ENCODE data around the gene KCNMB2. TPM values are rescaled to one million over a fixed set of nuclear protein-coding genes. Genes with fewer than 3 reads are reported as not detected.

KCNMB2 gene
- polyA plus RNA-seq, 2 of the 4 experiments (the other 2 are of a cell fraction), result not detected

GRCh38 chr3:178537122-178537705 lies 978 bp downstream of the KCNMB2 start (continued):
- TF ChIP-seq RNF2 (IDR thresholded peaks at IDR 0.05; ENCODE audit: borderline replicate concordance, low read depth), result no peak
- no peak for TF ChIP-seq CBX2 (IDR thresholded peaks at IDR 0.05; ENCODE audit: borderline replicate concordance, low read depth)
- TF ChIP-seq, protein P1, sequence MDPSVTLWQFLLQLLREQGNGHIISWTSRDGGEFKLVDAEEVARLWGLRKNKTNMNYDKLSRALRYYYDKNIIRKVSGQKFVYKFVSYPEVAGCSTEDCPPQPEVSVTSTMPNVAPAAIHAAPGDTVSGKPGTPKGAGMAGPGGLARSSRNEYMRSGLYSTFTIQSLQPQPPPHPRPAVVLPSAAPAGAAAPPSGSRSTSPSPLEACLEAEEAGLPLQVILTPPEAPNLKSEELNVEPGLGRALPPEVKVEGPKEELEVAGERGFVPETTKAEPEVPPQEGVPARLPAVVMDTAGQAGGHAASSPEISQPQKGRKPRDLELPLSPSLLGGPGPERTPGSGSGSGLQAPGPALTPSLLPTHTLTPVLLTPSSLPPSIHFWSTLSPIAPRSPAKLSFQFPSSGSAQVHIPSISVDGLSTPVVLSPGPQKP (IDR thresholded peaks at IDR 0.05; ENCODE audit: low read depth, low read length), result no peak
- TF ChIP-seq POLR2A (IDR thresholded peaks at IDR 0.05; ENCODE audit: low read length), result no peak
- TF ChIP-seq PHF8 (IDR thresholded peaks at IDR 0.05; ENCODE audit: borderline replicate concordance, low read depth), result no peak

DNA sequence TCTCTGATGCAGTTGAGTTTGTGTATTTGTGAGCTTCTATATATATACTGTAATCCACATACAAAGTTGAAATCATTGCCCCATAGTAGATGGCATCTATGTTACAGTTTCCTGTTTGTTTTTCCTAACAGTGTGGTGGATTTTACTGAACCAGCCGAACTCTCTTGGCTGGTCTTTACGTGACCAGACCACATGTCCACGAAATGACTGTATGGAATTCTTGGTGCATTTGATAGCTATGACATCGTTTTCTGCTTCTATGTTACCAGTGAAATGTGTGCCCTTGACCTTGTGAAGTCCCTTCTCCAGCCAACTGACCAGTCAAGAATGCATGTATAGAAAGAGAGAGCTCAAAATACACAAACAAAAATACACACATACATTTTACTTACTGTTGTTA lies 1.8 kb downstream of the KCNMB2 start:
- no peaks in the 10 kb centered on the region for H3K4me1 ChIP-seq
- WGBS (ENCODE audit: missing lambda C conversion rate), result 34% methylated on average over 4 of the region's 4 CpGs
- DNase-seq (ENCODE audit: low read depth in 1 of 2, low spot score in 1 of 2) (no peak), FAIRE-seq (no peak), ATAC-seq (no peak)
- H3K4me3 ChIP-seq, result no peak overlapping the region
- H3K9me3 ChIP-seq, result no peaks in the 10 kb centered on the region
- TF ChIP-seq FOSB (CRISPR knock-in tag; IDR thresholded peaks at IDR 0.05), result no peak
- no peak overlapping the region for H3K4me2 ChIP-seq
- POLR2A ChIA-PET, result no interaction called here
- CTCF ChIA-PET, result no interaction called here
- no peak overlapping the region for H3K27ac ChIP-seq

- Histone ChIP-seq H3K4me1 (no peaks in the 10 kb centered on the region), H3K4me2 (no peak overlapping the region), H3K9me3 (no peaks in the 10 kb centered on the region), H3K27ac (no peak overlapping the region), H3K4me3 (no peak overlapping the region)
- TF ChIP-seq, protein P2, sequence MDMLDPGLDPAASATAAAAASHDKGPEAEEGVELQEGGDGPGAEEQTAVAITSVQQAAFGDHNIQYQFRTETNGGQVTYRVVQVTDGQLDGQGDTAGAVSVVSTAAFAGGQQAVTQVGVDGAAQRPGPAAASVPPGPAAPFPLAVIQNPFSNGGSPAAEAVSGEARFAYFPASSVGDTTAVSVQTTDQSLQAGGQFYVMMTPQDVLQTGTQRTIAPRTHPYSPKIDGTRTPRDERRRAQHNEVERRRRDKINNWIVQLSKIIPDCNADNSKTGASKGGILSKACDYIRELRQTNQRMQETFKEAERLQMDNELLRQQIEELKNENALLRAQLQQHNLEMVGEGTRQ (IDR thresholded peaks at IDR 0.05), result no peak
- TF ChIP-seq NR3C1 (IDR thresholded peaks at IDR 0.05) (no peak), BHLHE40 (IDR thresholded peaks at IDR 0.05; ENCODE audit: low read depth, low read length) (no peak), GATA3 (IDR thresholded peaks at IDR 0.05; ENCODE audit: borderline replicate concordance) (no peak), RAD21 (conservative IDR thresholded peaks at IDR 0.05 in 1 of 2, IDR thresholded peaks at IDR 0.05 in 1 of 2) (no peak), HOXA7 (CRISPR knock-in tag; IDR thresholded peaks at IDR 0.05) (no peak), ESRRA (IDR thresholded peaks at IDR 0.05; ENCODE audit: borderline replicate concordance, low read length) (no peak), CHD4 (IDR thresholded peaks at IDR 0.05; ENCODE audit: borderline replicate concordance) (no peak), FOSL2 (IDR thresholded peaks at IDR 0.05) (no peak), FOSL2 (CRISPR knock-in tag; IDR thresholded peaks at IDR 0.05) (no peak), HDAC2 (IDR thresholded peaks at IDR 0.05) (no peak), ZNF302 (CRISPR knock-in tag; IDR thresholded peaks at IDR 0.05) (no peak), POLR2A (IDR thresholded peaks at IDR 0.05; ENCODE audit: low read length) (no peak)
- TF ChIP-seq, protein P3, sequence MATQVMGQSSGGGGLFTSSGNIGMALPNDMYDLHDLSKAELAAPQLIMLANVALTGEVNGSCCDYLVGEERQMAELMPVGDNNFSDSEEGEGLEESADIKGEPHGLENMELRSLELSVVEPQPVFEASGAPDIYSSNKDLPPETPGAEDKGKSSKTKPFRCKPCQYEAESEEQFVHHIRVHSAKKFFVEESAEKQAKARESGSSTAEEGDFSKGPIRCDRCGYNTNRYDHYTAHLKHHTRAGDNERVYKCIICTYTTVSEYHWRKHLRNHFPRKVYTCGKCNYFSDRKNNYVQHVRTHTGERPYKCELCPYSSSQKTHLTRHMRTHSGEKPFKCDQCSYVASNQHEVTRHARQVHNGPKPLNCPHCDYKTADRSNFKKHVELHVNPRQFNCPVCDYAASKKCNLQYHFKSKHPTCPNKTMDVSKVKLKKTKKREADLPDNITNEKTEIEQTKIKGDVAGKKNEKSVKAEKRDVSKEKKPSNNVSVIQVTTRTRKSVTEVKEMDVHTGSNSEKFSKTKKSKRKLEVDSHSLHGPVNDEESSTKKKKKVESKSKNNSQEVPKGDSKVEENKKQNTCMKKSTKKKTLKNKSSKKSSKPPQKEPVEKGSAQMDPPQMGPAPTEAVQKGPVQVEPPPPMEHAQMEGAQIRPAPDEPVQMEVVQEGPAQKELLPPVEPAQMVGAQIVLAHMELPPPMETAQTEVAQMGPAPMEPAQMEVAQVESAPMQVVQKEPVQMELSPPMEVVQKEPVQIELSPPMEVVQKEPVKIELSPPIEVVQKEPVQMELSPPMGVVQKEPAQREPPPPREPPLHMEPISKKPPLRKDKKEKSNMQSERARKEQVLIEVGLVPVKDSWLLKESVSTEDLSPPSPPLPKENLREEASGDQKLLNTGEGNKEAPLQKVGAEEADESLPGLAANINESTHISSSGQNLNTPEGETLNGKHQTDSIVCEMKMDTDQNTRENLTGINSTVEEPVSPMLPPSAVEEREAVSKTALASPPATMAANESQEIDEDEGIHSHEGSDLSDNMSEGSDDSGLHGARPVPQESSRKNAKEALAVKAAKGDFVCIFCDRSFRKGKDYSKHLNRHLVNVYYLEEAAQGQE (IDR thresholded peaks at IDR 0.05), result no peak
- DNase-seq (ENCODE audit: low read depth in 1 of 2, low spot score in 1 of 2), result no peak
- POLR2A ChIA-PET, result no interaction called here
- CTCF ChIA-PET, result no interaction called here
- FAIRE-seq, result no peak
- ATAC-seq, result no peak
- WGBS (ENCODE audit: missing lambda C conversion rate), result 4% methylated on average over 3 of the region's 3 CpGs
These were observed 3.9 kb downstream of the KCNMB2 start for GRCh38 chr3:178540184-178540583.

Measured in A549 (cell line).